HG03442 (cell line): ENCODE measurements around the gene ZNF613.
"Not testable (repeated sequence)": the region's sequence is repeated elsewhere in the genome, so short reads cannot be mapped to it uniquely, and the experiment has no call there.

Source experiments
- ATAC-seq: cut with Tn5 transposase; IDR thresholded peaks from one replicate; pipeline ENCODE4 v1.9.1; 2021; ENCODE audit warnings: mild to moderate bottlenecking, moderate library complexity; ENCODE audit not compliant: unreplicated experiment

ZNF613 gene

DNA sequence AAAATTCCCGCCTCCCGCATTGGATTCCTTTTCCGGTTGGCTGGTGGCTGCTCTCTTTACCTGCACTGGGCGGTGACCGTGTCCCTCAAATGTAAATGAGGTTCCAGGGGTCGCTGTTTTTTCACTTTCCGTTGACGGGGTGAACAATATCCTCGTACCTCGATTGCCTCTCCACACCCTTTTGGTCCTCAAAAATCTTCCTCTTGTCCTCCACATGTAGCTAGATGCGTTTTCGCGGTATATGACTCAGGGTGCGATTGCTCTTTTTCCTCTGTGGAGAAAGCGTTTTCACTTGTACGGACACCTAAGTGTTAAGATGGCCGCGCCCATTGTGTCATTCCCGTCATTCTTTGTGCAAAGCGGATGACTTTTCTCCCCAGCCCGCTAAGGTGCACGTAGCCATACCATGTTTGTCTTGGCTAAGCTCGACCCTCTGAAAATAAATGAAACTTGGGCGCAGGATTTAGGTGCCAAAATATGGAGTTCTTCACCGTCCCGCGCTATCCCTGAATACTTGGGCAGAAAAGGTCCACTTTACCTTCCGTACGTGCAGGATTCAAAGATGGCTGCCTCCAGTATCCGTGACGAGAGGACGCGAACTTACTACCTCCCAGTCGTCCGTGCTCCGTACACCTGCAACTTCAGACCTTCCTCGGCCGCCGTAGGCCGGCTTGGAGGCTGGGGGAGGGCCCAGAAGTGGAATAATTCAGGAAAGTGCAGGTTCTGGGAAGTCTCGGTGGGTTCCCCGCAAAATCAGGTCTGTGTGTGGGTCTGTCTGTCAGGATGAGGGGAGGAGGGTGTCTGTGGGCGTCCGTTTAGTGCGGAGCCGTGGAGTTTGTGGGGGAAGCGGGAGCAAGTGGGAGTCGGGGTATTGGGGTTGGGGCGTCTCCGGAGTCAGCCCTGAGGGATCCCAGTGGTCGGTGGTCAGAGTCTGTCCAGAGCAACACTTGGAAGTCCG lies at the start of gene ZNF613:
Gene ZNF613 (plus strand): TSS at position 689 of the 958 bp plus-strand sequence. CDS start 8,749 bp downstream, outside the sequence.
- ATAC-seq = peak; percentile 75

DNA sequence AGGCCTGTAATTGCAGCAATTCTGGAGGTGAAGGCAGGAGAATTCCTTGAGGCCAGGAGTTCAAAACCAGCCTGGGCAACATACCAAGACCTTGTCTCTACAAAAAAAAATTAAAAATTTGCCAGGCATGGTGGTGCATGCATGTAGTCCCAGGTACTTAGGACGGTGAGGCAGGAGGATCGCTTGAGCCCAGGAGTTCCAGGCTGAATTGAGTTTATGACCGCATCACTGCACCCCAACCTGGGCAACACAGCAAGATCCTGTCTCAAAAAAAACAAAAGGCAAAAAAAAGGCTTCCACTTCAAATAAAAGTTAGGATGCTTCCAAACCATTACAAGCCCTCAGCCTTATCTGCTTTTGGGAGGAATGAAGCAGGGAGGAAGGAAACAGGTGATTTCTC lies 44.8 kb upstream of the ZNF613 start:
- no peak for ATAC-seq

DNA sequence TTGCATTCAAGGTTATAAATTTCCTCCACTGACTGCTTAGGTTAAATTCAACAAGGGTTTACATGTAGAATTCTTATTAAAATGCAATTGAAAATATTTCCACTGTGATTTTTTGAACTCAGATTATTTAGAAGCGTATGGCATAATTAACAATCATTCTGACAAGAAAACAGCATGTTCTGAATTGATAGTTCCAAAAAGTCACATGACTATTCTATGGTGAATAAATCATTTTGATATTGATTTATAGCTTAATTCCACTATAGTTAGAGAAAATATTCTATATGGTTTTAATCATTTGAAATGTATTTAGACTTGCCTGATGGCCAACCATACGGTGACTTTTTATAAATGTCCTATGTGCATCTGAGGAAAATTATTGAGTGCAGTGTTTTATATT lies 42.6 kb upstream of the ZNF613 start:
- ATAC-seq = no peak

DNA sequence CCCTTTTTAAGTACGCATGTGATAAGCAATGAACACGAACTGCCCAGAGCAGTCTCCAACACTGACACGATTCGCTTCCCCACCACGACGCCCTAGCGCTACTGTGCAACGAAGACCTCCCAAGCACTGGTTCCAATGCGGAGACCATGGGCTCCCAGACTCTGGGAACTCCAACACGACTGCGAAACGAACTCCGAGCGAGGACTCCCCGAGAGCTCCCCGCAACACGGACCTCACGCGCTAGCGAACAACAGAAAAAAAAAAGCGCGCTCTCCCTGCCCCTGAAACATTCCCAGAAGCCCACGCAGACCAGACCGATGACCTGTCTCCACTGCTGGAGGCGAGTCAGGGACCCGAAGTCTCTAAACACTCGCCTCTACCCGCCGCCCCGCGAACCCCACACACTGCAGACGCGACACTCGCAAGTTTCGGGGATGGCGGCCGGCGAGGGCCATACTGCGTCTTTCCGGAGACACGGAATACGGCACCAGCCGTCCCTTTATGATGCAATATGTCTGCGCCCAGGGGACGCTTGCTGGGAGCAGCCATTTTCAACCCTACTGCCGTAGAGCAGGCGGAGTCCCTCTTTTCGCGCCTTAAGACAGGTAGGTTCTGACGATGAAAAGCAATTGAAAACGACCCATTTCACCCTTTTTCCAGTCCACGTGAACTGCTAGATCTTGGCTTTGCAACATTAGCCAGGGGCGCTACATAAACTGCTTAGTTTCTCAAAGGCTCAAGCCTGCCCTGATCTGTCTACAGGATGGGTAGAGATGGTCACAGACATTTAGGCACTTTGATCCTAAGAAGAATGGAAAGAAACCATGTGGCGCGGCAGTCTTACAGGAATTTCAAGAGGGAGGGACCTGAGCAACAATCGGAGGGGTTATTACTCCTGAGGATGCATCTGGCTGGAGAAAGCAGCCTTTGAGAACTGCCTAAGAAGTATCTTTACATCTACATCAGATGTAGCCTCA lies 39.5 kb upstream of the ZNF613 start, which contains the start of gene ZNF577:
Gene ZNF577 (minus strand): TSS at position 430 of the 977 bp plus-strand sequence. CDS start 7,569 bp downstream, outside the sequence.
- no peak for ATAC-seq

DNA sequence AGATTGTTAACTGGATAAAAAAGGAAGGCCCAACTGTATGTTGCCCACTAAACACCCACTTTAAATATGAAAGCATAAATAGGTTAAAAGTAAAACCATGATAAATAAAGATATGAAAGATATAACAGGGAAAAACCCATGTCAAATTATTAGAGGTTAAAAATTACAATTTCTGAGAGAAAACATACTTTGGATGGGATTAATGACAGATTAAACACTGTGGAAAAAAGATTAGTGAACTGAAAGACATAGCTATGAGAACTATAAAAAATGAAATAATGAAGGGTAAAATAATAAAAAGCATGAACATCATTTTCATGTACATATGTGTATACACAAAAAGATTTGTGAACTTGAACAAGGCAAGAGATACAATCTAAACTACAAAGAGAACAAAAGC lies 37.3 kb upstream of the ZNF613 start:
- no peak for ATAC-seq

DNA sequence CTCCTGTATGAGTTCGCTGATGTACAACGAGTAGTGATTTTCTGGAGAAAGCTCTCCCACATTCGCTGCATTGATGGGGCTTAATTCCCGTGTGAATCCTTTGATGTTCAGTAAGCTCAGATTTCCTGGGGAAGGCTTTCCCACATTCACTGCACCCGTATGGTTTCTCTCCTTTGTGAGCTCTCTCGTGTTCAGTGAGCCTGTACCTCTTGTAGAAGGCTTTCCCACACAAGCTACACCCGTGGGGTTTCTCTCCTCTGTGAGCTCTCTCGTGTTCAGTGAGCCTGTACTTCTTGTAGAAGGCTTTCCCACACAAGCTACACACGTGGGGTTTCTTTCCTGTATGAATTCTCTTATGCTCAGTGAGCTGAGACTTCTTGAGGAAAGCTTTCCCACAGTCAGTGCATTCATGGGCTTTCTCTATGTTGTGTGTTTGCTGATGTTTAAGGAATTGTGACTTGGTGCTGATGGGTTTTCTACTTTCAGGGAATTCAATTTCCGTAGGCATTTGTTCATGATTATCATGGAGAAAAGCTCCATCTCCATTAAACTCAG lies 36.0 kb upstream of the ZNF613 start:
- ATAC-seq = no peak

DNA sequence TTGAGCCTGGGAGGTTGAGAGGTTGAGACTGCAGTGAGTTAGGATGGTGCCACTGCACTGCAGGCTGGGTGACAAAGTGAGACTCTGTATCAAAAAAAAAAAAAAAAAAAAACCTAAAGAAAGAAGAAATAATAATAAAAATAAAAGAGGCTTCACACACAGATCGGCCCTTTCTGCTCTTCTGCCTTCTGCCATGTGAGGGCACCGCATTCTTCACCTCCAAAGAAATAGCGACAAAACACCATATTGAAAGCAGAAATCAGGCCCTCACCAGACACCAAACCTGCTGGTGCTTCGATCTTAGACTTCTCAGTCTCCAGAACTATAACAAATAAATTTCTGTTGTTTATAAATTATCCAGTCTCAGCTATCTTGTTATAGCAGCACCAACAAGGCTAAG lies 25.4 kb upstream of the ZNF613 start:
- no peak for ATAC-seq

DNA sequence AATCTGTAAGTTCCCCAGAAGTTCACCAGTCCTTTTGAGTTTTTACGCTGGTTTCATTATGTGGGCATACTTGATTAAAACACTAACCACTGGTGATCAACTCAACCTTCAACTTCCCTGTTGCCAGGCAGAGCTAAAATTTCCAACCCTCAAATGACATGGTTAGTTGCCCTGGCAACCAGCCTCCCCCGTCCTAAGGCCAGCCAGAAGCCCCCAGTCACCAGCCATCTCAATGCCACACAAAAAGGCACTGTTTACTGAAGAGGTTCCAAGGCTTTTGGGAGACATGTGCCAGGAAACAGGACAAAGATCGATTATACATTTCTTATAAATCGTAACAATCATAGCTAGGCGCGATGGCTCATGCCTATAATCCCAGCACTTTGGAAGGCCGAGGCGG lies 24.1 kb upstream of the ZNF613 start:
- ATAC-seq = no peak

DNA sequence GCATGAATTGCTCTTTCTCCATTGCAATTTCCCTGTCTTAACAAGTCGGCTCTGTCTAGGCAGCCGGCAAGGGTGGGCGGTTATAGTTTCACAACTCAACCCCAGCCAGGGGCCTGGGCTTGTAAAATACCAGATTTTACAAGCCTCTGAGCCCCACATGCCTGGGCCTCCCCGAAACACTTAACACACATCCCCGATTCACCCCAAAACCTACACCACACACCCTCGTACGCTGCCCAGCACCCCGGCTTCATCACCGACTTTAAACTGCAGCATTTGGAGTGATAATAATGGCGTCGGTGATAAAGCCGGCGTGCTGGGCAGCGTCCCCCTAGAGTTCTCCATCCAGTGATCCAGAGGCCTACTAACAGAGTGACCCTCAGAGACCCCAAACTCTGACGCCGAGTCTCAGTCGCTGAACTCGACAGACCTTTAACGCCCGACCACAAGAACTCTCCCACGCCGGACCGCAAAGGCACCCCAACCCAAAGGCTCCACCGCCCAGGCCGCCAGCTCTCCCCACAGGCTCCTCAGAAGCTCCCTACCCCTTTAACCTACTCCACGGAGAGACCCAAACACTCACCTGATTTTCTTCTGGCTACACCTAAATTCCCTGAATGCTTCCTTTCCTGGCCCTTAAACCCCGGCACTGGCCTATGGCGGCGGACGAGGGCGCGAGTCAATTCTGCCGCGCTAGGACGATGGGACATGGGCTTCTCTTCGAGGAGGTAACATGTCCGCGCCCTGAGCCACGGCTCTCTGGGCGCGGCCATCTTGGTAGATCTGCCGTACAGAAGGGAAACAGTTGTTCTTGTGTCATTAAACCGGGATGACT lies 22.7 kb upstream of the ZNF613 start, which contains the start of gene ZNF649:
Gene ZNF649 (minus strand): TSS at position 687 of the 835 bp plus-strand sequence. CDS start 4,910 bp downstream, outside the sequence.
- peak; percentile 75 for ATAC-seq

DNA sequence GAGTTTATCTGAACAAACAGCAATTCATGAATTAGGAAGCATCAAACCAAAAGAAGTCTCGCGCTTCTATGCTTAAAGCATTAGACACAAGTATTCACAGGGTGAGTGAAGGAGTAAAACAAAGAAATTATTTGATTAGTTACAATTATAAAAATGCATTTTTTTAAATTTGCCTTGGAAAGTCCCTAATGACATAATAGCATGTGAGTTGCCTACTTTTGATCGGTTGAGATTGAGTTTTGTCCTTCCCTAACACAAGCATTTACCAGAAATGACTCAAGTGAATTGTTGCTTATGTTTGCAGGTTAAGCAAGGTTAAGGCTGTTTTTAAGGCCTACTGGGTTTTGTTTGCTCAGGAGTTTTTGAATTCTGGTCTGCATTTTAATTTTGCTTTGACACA lies 22.1 kb upstream of the ZNF613 start:
- ATAC-seq = no peak

DNA sequence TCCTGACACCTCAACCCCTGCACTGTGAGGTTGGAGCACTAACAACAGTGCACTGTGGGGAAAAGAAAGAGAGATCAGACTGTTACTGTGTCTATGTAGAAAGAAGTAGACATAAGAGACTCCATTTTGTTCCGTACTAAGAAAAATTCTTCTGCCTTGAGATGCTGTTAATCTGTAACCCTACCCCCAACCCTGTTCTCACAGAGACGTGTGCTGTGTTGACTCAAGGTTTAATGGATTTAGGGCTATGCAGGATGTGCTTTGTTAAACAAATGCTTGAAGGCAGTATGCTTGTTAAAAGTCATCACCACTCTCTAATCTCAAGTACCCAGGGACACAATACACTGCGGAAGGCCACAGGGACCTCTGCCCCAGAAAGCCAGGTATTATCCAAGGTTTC lies 21.6 kb upstream of the ZNF613 start:
- ATAC-seq = not testable (repeated sequence)

DNA sequence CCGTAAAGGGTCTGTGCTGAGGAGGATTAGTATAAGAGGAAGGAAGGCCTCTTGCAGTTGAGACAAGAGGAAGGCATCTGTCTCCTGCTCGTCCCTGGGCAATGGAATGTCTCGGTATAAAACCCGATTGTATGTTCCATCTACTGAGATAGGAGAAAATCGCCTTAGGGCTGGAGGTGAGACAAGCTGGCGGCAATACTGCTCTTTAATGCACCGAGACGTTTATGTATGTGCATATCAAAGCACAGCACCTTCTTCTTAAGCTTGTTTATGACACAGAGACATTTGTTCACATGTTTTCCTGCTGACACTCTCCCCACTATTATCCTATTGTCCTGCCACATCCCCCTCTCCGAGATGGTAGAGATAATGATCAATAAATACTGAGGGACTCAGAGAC lies 21.2 kb upstream of the ZNF613 start:
- ATAC-seq = not testable (repeated sequence)

DNA sequence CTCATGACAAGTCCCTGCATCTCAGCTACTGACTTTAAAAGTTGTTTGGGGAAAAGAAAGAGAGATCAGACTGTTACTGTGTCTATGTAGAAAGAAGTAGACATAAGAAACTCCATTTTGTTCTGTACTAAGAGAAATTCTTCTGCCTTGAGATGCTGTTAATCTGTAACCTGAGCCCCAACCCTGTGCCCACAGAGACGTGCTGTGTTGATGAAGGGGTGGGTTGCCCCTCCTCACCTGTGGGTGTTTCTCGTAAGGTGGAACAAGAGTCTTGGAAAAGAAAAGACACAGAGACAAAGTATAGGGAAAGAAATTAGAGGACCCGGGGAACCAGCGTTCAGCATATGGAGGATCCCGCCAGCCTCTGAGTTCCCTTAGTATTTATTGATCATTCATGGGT lies 19.3 kb upstream of the ZNF613 start:
- not testable (repeated sequence) for ATAC-seq

DNA sequence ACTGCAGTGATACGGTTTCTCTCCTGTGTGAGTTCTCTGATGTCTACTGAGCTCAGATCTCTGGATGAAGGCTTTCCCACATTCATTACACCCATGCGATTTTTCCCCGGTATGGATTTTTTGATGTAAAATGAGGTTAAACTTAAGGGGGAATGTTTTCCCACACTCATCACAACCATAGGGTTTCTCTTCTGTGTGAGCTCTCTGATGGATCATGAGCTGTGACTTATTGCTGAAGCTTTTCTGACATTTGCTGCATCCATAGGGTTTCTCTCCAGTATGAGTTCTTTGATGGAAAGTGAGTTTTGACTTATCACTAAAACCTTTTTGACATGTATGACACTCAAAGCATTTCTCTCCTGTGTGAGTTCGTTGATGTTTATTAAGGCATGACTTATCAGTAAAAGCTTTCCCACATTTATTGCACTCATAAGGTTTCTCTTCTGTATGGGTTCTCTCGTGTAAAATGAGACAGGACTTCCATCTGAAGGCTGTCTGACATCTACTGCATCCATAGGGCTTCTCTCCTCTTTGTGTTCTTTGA lies 11.9 kb upstream of the ZNF613 start:
- no peak for ATAC-seq

DNA sequence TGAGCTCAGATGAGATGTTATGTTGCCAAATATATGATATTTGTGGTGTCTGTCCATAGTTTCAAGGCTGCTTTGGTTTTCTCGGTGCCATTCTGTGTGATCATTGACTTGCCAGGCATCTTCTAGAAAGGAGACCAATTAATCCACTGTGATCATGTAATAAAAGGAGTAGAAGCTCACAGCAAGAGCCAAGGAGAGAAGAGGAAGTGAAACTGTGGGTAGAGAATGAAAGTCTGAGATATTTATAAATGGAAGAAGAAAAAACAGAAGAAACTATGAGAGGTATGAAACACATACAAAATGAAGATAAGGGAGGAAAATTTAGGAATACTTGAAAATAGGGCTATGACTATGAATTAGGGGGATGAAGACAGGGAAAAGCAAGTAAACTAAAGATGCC lies 11.1 kb upstream of the ZNF613 start:
- ATAC-seq = no peak

DNA sequence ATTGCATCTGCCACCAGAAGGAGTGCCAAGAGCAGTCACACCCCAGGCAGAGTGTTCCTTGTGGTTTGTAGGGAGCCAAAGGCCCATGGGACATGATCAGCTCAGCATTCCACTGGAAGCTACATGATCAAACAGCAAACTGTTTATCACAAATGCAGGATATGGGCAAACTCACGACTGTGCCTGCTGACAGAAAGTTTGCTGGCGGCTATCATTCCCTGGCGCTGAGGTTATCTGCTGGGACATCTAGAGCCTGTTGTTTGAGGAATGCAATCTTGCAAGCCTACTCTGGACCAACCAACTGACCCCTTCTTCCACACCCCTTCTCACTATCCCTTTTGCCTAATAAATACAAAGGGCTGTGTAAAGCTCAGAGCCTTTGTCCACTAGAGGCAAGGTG lies 7.7 kb upstream of the ZNF613 start:
- no peak for ATAC-seq

DNA sequence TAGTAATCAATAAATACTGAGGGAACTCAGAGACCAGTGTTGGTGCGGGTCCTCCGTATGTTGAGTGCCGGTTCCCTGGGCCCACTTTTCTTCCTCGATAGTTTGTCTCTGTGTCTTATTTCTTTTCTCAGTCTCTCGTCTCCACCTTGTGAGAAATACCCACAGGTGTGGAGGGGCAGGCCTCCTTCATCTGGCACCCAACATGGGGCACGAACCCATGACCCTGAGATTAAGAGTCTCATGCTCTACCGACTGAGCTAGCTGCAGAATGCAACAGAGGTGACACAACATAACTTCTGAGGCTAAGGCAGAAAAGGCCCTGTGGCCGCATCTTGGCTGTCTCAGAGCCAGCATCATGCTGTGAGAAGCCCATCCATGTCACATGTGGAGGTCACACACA lies 5.3 kb upstream of the ZNF613 start:
- ATAC-seq = no peak

DNA sequence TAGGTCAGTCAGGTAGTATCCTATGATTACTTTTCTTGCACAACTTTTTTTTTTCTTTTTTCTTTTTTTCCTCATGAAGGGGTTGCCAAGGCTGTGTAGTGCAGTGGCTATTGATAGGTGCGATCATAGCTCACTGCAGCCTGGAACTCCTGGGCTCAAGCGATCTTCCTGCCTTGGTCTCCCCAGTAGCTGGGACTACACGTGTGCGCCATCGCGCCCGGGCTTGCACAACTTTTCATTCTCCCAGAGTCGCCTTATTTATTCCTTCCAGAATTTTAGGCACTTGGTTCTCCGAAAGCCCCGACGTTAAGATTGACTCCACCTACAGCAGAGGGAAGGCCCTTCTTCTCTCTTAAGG lies 867 bp upstream of the ZNF613 start:
- ATAC-seq = no peak

DNA sequence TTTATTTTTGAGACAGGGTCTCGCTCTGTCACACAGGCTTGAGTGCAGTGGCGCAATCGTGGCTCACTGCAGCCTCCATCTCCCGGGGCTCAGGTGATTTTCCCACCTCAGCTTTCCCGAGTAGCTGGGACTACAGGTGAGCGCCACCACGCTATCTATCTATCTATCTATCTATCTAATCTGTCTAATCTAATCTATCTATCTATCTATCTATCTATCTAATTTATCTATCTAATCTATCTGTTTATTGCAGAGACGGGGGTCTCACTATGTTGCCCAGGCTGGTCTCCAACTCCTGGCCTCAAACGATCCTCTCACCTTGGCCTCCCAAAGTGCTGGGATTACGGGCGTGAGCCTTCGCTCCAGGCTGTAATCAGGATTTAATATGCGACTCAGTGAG lies 587 bp downstream of the ZNF613 start:
- no peak for ATAC-seq

DNA sequence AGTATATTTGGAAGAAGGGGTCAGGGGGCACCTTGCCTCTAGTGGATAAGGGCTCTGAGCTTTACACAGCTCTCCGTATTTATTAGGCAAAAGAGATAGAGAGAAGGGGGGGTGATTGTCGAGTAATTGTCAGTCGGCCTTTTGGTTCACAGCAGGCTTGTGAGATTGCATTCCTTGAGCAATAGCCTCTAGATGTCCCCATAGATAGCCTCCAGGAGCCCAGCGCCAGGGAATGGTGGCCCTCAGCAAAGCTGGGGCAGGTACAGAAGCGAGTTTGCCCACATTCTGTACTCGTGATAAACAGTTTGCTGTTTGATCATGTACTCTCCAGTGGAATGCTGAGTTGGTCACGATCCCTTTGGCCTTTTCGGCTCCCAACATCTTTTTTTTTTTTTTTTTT lies 4.6 kb downstream of the ZNF613 start:
- ATAC-seq = no peak
